Measurements from ENCODE around the gene HACD4. TPM values are rescaled to one million over a fixed set of nuclear protein-coding genes. Genes with fewer than 3 reads are reported as not detected.

HACD4 gene
- total and polyA plus RNA-seq, 7 donors = 0.16 to 0.52 (median 0.23) TPM

GRCh38 chr9:21037278-21037677 is 5.8 kb upstream of the HACD4 start:
- H3K4me3 ChIP-seq = no peak overlapping the region
- no peak overlapping the region for H3K27ac ChIP-seq
- intact Hi-C loops (cut with DNase I) = no loop called here
- H3K4me1 ChIP-seq = no peaks in the 10 kb centered on the region
- 86 to 93% (median 92%) methylated on average over 2 of the region's 2 CpGs for WGBS, 3 donors
- no peaks in the 10 kb centered on the region for H3K27me3 ChIP-seq (ENCODE audit: insufficient read depth in 3 of 3, low read length in 2 of 3)
- no peak for TF ChIP-seq CTCF (IDR thresholded peaks at IDR 0.05)
- DNase-seq (no peak), ATAC-seq (no peak)
- no peaks in the 10 kb centered on the region for H3K36me3 ChIP-seq (ENCODE audit: insufficient read depth in 1 of 2, low read depth in 1 of 2)
- H3K9me3 ChIP-seq = no peaks in the 10 kb centered on the region

- H3K27me3 ChIP-seq (ENCODE audit: insufficient read depth in 3 of 3, low read length in 2 of 3) = no peaks in the 10 kb centered on the region
- no peaks in the 10 kb centered on the region for H3K36me3 ChIP-seq (ENCODE audit: insufficient read depth in 1 of 2, low read depth in 1 of 2)
- H3K4me3 ChIP-seq = peak overlapping the region; percentile 65
- no peaks in the 10 kb centered on the region for H3K9me3 ChIP-seq
- H3K4me1 ChIP-seq = no peaks in the 10 kb centered on the region
- DNase-seq = no peak
- intact Hi-C loops (cut with DNase I) = no loop called here
- H3K27ac ChIP-seq = no peak overlapping the region
- 70 to 74% (median 71%) methylated on average over 22 of the region's 22 CpGs for WGBS, 3 donors
- no peak for ATAC-seq
- TF ChIP-seq CTCF (IDR thresholded peaks at IDR 0.05) = no peak
Measured at GRCh38 chr9:21031808-21032183, 356 bp upstream of the HACD4 start.

- intact Hi-C loops (cut with DNase I) = no loop called here
- WGBS, 3 donors = 77 to 85% (median 77%) methylated on average over 5 of the region's 5 CpGs
- Histone ChIP-seq H3K9me3 (no peaks in the 10 kb centered on the region), H3K36me3 (ENCODE audit: insufficient read depth in 1 of 2, low read depth in 1 of 2) (no peaks in the 10 kb centered on the region), H3K4me3 (peak overlapping the region; percentile 65), H3K27me3 (ENCODE audit: insufficient read depth in 3 of 3, low read length in 2 of 3) (no peaks in the 10 kb centered on the region), H3K27ac (peak overlapping the region; percentile 9), H3K4me1 (no peaks in the 10 kb centered on the region)
- no peak for DNase-seq
- no peak for TF ChIP-seq CTCF (IDR thresholded peaks at IDR 0.05)
- peak in 3 of 4 donors; percentile 45 to 61 (median 48) for ATAC-seq
Measured at GRCh38 chr9:21030389-21031035, 928 bp downstream of the HACD4 start.

GRCh38 chr9:21029661-21030060 is 1.8 kb downstream of the HACD4 start:
- TF ChIP-seq CTCF (IDR thresholded peaks at IDR 0.05) = no peak
- ATAC-seq (no peak), DNase-seq (no peak)
- Histone ChIP-seq H3K27ac (no peak overlapping the region), H3K9me3 (no peaks in the 10 kb centered on the region), H3K27me3 (ENCODE audit: insufficient read depth in 3 of 3, low read length in 2 of 3) (no peaks in the 10 kb centered on the region), H3K4me3 (no peak overlapping the region), H3K36me3 (ENCODE audit: insufficient read depth in 1 of 2, low read depth in 1 of 2) (no peaks in the 10 kb centered on the region), H3K4me1 (no peaks in the 10 kb centered on the region)
- WGBS, 3 donors = 75 to 86% (median 78%) methylated on average over 8 of the region's 8 CpGs
- intact Hi-C loops (cut with DNase I) = no loop called here

GRCh38 chr9:21028466-21028865 is 3.0 kb downstream of the HACD4 start:
- no peak overlapping the region for H3K27ac ChIP-seq
- WGBS, 3 donors = 32 to 48% (median 37%) methylated on average over 3 of the region's 3 CpGs
- no peak overlapping the region for H3K4me3 ChIP-seq
- no peaks in the 10 kb centered on the region for H3K27me3 ChIP-seq (ENCODE audit: insufficient read depth in 3 of 3, low read length in 2 of 3)
- H3K9me3 ChIP-seq = no peaks in the 10 kb centered on the region
- H3K4me1 ChIP-seq = no peaks in the 10 kb centered on the region
- intact Hi-C loops (cut with DNase I) = no loop called here
- no peak for TF ChIP-seq CTCF (IDR thresholded peaks at IDR 0.05)
- no peak for DNase-seq
- ATAC-seq = no peak
- H3K36me3 ChIP-seq (ENCODE audit: insufficient read depth in 1 of 2, low read depth in 1 of 2) = no peaks in the 10 kb centered on the region
